Stimulated activated CD8-positive, alpha-beta memory T cell treated with anti-CD3 and anti-CD28 coated beads, Interleukin-4, amount 100 ng/mL, for 4 hours (primary cell): ENCODE data around the gene SPHKAP.
"Not testable (repeated sequence)": the region's sequence is repeated elsewhere in the genome, so short reads cannot be mapped to it uniquely, and the experiment has no call there.

ENCODE experiments used
- DNase-seq, 2 donors: peaks; one replicate each; pipeline ENCODE4 v3.0.0-alpha.2; 2020; ENCODE audit warnings: low read depth in 2 of 2, low spot score in 1 of 2

Gene SPHKAP

GRCh38 chr2:228037915-228038314 lies 143.6 kb downstream of the SPHKAP start:
- no peak for DNase-seq

GRCh38 chr2:228023619-228024018 lies 157.9 kb downstream of the SPHKAP start:
- DNase-seq, result no peak

GRCh38 chr2:228018311-228018710 lies 163.2 kb downstream of the SPHKAP start:
- DNase-seq, result no peak

GRCh38 chr2:228017784-228018183 lies 163.7 kb downstream of the SPHKAP start:
- DNase-seq, result no peak

GRCh38 chr2:228016402-228016801 lies 165.1 kb downstream of the SPHKAP start:
- DNase-seq, result no peak

GRCh38 chr2:228015741-228016140 lies 165.7 kb downstream of the SPHKAP start:
- no peak for DNase-seq

GRCh38 chr2:227996366-227996765 lies 185.1 kb downstream of the SPHKAP start:
- no peak for DNase-seq

- DNase-seq, result no peak
Measured at GRCh38 chr2:227990937-227991336, 190.6 kb downstream of the SPHKAP start.

GRCh38 chr2:227973241-227973640 lies 208.2 kb downstream of the SPHKAP start:
- DNase-seq, result no peak

GRCh38 chr2:227971619-227972230 lies 209.8 kb downstream of the SPHKAP start:
- DNase-seq, result no peak

- DNase-seq, result no peak
Measured at GRCh38 chr2:227960317-227960716, 221.2 kb downstream of the SPHKAP start.

GRCh38 chr2:227942965-227943364 lies 238.5 kb downstream of the SPHKAP start:
- DNase-seq, result no peak

- DNase-seq, result no peak
Measured at GRCh38 chr2:227942021-227942420, 239.5 kb downstream of the SPHKAP start.

GRCh38 chr2:227939271-227940027 lies 242.0 kb downstream of the SPHKAP start:
- no peak for DNase-seq

GRCh38 chr2:227936249-227936648 lies 245.2 kb downstream of the SPHKAP start:
- DNase-seq, result not testable (repeated sequence)

- no peak for DNase-seq
Measured at GRCh38 chr2:227933884-227934283, 247.6 kb downstream of the SPHKAP start.

GRCh38 chr2:227932403-227932802 lies 249.1 kb downstream of the SPHKAP start:
- no peak for DNase-seq

- DNase-seq, result no peak
Measured at GRCh38 chr2:227932001-227932400, 249.5 kb downstream of the SPHKAP start.
